Right ventricle myocardium superior (tissue), 1 donor: Measurements from ENCODE around the gene LHX2. TPM values are rescaled to one million over a fixed set of nuclear protein-coding genes. Genes with fewer than 3 reads are reported as not detected.

Source experiments
- ATAC-seq: fragments of 200-7000 bp; cut with Tn5 transposase; one replicate; pipeline ENCODE4 v1.9.1; 2020; ENCODE audit warnings: mild to moderate bottlenecking; ENCODE audit not compliant: poor library complexity
- DNase-seq: peaks from one replicate; pipeline ENCODE4 v3.0.0-alpha.2; 2020
- intact Hi-C: fragments of 100-400 bp; cut with DNase I; formaldehyde crosslinking; loops from one replicate; pipeline ENCODE4 v1.11.2; 2022
- total RNA-seq: library from RNA; stranded (reverse); fragmentation: NEBNext Ultra II Directional; extraction: Animal tissue kit (Norgen Biotek cat#: 25700); gene quantifications from one replicate; pipeline ENCODE4 v1.2.1, GENCODE V29; 2021
- donor health status: DM: no; HTN: yes; CAD: no; lungs with severe emphysema.

The LHX2 gene
- total RNA-seq, 1 donor from 2014 or later, result not detected

DNA sequence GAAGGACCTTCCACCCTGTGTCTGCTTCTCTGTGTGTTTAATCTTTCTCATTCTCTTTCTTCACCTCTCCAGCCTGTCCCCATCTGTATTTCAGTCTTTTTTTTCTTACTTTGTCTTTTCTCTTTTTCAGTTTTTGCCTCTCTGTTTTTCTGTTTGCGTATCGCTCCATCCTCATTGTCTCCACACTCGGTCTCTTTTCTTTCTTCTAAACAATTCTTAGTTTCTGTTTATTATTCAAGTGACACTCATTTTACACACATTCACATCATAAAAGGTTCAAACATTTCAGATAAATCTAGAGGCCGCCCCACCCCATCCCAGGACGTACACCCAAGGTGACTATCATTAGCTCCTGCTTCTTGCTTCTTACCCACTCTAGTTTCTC is 9.8 kb downstream of the LHX2 start:
- ATAC-seq, result no peak
- intact Hi-C loops, result no loop called here

DNA sequence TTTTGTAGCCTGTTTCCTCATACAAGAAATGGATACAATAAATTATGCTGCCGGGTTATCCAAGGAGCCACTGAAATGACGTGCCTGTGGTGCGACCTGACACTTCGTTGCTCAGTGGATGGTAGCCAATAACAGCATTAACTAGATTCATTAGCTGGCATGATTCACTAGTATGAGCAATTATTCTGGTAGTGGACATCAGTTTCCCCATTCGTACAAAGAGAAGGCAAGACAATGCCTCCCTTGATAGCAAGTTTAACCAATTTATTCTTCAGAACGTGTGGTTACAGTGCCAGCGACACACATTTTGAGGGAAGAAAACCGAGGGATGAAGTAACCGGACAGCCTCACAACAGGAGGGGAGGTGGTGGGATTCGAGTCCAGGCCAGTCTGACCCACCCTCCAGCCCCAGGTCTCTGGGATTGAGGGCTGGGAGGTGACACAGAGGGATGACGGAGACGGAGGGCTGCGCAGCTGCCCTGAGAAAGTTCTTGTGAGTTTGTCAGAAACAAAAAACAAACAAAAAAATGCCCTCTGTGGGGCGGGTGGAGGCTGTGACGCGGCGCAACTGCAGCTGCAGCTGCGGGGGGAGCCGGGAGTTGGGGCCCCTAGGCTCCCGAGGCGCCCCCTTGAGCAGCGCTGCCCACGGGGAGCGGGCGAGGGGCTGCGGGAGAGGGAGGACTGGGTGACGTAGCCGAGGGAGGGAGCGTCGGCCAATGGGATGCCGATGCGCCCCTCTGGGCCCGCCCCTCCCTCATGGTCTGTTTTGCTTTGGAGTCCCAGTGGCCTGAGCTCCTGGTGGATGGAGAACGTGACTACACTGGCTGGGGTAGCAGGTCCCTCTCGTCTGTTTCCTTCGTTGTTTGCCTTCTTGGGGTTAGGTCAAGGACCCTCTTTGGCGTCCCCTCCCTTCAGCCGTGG is 10.9 kb downstream of the LHX2 start:
- intact Hi-C loops, result no loop called here
- ATAC-seq (no peak), DNase-seq (no peak)

More for the DNA sequence above, 9.8 kb downstream of the LHX2 start:
- no peak for DNase-seq

DNA sequence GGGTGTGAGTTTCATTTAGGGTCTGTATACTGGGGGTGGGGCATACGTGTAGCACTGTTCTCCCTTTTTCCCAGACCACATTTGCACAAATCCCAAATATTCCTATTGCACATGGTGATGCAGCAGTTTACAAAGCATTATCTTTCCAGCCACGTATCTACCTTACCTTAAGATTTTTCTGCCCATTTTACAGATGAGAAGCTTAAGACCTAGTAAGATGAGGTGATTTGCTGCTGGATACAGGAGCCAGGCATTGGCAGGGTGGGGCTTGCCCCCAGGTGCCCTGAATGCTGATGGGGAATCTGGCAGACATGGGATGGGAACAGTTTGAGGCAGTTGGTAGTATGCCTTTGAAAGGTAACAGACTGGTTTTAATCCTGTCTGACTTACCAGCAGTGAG is 12.5 kb downstream of the LHX2 start:
- ATAC-seq (no peak), DNase-seq (no peak)
- intact Hi-C loops, result no loop called here

DNA sequence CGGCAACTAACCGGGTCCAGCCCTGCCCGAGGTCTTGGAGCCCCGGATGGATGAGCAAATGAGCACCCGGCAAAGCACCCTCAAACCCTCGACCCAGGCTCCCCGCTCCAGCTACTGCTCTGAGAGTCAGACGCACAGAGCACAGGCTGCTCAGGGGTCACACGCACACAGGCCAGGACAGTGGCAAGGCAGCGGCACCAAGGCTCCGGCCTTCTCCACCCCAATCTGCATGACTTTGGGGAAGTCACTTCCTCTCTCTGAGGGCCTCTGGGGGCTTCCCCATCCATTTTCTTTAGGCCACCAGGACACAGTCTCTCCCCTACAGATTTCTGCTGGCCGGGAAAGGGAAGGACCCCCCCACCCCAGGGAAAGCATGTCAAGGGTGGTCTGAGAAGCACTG is 18.0 kb downstream of the LHX2 start:
- intact Hi-C loops, result loop anchor here (10.0 kb wide), 1 partner anchor 305 kb away; no protein-coding TSS in a partner anchor
- ATAC-seq, result no peak
- no peak for DNase-seq

DNA sequence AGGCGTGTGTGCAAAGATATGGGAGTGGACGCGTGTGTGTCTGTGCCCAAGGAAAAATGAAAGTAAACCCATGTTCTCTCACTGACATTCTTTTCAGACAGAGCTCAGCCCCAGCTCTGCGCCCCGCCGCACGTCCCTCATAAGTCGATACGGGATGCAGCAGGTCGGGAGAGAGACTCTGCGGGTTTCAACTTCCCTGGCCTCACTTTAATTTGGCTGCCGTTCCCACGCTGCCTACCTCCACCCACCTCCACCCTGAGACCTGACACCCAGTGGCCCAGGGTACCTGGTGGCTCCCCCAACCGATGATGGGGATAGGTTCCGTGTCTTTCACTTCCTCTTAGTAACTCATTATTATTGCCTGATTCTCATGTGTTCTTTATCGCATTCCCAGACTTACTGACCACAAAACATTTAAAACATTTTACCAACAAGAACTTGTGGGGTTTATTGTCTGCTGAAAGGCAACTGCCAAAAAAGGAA is 19.4 kb downstream of the LHX2 start:
- intact Hi-C loops, result loop anchor here (10.0 kb wide), 1 partner anchor 306 kb away; no protein-coding TSS in a partner anchor
- DNase-seq (no peak), ATAC-seq (no peak)

DNA sequence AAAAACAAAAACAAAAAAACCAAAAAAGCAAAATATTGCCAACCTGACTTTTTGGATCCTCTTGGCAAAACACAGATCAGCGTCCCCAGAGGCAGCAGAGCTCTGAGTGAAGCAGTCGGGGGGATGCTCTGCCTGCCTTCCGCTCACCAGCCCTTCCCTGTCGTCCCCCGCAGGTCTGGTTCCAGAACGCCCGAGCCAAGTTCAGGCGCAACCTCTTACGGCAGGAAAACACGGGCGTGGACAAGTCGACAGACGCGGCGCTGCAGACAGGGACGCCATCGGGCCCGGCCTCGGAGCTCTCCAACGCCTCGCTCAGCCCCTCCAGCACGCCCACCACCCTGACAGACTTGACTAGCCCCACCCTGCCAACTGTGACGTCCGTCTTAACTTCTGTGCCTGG is 20.7 kb downstream of the LHX2 start:
- no peak for ATAC-seq
- intact Hi-C loops, result loop anchor here (10.0 kb wide), 1 partner anchor 307 kb away; no protein-coding TSS in a partner anchor
- DNase-seq, result no peak

DNA sequence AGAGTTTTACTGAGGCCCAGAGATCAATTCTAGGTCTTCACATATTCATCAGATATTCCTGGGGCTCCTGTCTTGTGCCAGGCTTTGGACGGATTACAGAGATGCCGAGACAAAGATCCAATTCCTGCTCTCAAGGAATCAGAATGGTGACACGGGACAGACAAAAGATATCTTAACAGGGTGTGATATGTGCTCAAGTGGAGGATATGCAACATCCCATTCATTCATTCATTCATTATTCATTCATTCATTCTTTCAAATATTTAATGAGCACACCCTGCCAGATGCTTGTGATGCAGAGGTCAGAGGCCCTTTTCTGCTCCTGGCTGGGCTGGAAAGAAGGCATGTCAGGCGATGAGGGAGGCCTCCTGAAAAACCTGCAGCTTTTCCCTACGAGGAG is 21.8 kb downstream of the LHX2 start:
- intact Hi-C loops, result loop anchor here (10.0 kb wide), 1 partner anchor 309 kb away; no protein-coding TSS in a partner anchor
- ATAC-seq (no peak), DNase-seq (no peak)

DNA sequence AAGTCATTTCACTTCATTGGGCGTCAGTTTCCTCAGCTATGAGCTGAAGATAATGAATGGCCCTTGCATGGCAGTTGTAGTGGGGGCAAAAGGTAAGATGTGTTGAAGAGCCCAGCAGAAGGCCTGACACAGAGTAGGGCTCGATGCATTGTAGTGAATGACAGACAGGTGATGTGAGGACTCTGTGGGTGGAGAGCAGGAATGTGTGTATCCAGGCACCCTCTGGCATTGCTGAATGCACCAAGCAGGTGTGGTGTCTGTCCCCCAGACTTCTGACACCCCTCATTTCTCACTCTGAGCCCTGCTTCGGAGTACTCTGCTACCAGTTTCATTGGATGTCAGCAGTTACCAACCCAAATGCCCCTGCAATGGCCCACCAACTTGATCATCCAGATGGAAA is 22.4 kb downstream of the LHX2 start:
- no peak for ATAC-seq
- DNase-seq, result no peak
- intact Hi-C loops, result loop anchor here (10.0 kb wide), 1 partner anchor 309 kb away; no protein-coding TSS in a partner anchor

DNA sequence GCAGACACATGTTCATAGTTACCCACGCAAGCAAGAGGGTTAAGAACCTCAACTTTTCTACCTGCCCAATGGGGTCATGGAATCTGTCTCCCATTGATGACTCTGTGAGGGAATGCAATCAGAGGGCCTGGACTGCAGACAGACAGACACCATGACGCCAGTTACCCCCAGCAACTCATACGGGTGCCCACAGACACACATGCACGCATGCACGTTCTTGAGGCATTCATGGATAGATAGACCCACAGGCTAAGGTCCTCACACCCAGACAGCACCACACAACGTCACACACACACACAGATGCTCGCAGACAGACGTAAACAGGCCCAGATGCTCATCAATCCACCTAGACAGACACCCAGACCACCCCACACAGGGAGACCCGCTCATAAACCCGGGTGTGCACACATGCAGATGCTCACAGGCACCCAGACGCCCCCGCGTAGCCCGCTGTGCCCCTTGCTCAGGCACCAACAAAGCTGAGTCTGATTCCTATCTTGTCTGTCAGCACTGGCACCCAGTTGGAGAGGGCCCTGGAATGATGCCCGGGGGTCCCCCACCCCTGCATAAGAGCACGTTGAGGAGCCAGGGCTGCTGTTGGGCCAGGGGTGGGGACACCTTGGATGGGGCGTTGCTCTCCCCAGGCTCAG is 23.6 kb downstream of the LHX2 start:
- intact Hi-C loops, result loop anchor here (10.0 kb wide), 1 partner anchor 310 kb away; no protein-coding TSS in a partner anchor
- DNase-seq (no peak), ATAC-seq (no peak)

DNA sequence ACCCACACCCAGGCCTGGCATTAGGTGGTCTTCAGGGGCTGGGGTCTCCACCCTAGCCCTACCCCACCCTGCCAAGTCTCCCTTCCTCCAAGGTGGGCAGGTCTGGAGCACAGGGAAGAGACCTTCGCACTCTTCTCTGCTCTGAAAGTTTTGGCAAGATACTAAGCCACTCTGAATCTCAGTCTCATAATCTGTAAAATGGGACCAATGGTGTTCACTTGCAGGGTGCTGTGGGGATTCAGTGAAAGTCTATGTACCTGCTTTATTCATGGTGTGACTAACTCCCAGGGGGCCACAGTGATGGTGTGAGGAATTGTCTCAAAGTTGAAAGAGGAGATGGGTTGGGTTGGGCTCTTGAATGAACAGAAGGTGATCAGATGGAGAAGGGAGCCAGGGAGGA is 25.0 kb downstream of the LHX2 start:
- DNase-seq (no peak), ATAC-seq (no peak)
- intact Hi-C loops, result loop anchor here (10.0 kb wide), 1 partner anchor 312 kb away; no protein-coding TSS in a partner anchor

DNA sequence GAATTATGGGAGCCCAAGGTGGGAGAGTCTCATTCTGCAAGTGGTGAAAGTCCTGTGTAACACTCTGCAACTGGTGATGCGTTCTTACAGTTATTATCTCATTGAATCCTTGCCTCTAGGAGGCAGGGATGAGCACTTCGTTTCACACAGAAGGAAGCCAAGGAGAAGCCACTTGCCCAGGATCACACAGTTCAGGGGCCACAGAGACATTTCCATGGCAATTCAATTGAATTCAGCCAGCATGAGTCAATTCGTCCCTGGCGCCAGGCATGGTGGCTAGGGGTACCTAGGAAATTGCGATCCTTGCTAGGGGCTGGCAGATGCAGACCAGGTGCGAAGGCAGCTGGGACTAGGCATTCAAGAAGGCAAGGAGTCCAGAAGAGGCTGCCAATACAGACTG is 26.2 kb downstream of the LHX2 start:
- ATAC-seq, result no peak
- intact Hi-C loops, result loop anchor here (10.0 kb wide), 1 partner anchor 313 kb away; no protein-coding TSS in a partner anchor

DNA sequence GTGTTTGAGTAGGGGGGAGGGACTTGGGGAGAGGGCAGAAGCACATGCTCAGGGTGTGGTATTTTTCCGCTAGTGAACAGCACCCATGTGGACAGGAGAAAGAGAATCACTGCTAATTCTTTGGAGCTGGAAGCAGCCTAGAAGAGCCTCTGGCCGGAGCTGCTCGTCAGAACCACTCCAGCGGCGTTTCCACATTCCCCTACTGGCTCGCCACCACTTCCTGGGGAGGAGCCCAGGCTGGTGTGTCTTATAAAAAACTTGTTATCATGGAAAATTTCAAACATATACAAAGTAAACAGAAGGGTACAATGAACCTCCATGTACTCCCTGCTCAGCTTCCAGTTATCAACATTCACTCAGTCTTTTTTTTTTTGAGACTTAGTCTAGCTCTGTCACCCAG is 26.7 kb downstream of the LHX2 start:
- DNase-seq, result no peak
- intact Hi-C loops, result loop anchor here (10.0 kb wide), 1 partner anchor 313 kb away; no protein-coding TSS in a partner anchor
- ATAC-seq, result no peak

More for the DNA sequence above, 26.2 kb downstream of the LHX2 start:
- DNase-seq, result no peak

DNA sequence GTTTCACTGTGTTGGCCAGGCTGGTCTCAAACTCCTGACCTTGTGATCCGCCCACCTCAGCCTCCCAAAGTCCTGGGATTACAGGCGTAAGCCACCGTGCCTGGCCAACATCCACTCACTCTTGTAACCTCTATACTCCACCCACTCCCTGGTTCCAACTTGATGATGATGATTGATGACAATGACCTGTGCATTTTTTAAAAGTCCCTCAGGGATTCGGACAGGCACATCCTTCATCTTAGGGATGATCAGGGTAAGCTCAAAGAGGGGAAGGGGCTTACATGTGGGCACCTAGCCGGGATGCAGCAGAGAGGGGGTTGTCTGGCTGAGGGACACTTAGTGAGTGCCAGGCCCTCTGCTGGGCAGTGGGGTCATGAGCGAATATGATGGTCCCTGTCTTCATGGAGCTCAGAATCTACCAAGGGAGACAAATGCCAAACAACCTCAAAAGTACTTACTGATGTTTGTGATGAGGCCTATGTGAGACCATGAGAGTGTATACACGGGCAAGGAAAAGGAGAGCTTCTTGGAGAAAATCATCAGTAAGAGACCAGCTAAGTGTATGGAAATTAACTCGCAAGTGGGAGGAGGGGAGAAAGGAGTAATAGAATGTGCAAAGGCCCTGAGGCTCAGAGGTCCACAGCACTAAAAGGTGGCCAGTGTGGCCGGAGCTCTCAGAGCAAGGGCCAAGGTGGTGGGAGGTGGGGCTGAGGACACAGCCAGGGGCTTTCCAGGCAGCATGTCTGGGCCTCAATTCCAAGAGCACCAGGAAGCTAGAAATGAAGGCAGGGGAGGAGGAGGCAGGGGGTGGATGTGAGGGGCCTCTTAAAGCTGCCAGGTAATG is 27.4 kb downstream of the LHX2 start:
- no peak for DNase-seq
- intact Hi-C loops, result loop anchor here (10.0 kb wide), 1 partner anchor 314 kb away; no protein-coding TSS in a partner anchor
- no peak for ATAC-seq

DNA sequence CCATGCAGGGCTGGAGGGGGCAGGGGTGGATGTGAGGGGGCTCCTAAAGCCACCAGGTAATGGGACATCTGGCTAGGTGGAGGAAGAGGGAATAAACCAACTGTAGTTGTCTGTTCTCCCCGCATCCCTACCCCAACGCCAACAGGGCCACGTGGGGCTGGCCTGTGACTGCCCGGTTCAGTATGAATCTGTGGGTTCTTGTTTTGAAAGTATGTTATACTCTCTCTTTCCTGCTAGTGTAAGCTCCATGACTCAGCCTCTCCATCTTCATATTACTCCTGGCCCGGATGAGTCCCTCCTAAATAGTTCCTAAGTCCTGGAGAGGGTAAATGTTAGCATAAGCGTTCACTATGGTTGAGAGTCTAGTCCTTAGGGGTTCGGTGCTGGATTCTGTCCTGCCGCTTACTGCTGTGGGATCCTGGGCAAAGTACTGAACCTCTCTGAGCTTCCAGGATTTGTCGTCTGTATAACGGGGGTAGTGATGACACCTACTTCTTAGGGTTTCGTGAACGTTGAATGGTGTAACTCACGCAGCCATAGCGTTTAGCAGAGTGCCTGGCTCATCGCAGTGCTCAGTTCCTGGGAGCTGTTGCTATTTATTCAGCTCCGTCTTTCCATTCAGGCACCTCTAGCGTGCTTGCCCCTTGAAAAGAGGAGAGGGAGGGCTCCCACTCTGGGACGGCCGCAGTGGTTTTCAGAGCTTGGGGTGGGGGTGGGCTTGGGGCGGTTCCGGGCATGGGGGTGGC is 28.8 kb downstream of the LHX2 start:
- DNase-seq, result no peak
- no peak for ATAC-seq
- intact Hi-C loops, result loop anchor here (5.0 to 10.0 kb wide), 2 partner anchors 498 to 636 kb away; no protein-coding TSS in a partner anchor

DNA sequence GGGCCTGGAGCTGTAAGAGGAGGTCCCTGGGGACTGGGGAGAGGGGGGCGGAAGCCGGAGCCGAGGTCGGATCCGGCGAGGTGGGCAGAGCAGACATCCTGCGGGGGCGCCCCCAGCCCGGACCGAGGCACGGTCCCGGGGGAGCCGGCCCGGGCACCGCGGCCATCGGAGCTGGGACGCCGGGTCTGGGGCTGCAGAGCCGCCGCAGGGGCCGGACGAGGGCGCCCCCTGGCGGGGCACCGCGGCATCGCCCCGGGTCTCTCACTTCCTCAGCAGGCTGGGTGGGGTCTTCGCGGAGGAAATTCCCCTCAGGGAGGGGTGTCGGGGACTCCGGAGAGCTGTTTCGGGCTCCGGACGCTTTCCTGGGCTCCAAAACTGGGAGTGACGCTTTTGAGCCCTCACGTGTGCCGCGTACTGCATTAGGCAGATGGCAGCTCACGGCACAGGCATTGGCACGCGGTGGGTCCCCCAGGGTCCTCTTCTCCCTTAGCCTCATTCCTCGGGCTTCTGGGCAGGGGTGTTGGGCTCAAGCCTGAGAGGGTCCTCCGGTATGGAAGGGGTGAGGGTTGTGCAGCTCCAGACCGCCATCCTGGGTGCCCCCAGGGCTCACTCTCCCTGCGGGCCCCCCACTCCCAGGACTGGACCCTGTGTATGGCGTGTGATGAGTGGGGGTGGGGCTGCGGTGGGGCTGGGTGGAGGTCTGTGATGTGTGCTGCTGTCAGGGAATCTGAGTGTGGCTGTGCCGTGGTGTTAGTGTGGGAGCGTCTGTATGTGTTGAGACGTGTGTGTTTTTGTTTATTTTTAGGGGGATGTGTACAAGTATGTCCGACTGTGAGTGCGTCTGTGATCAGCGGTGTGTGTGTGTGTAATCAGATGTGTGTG is 29.6 kb downstream of the LHX2 start:
- intact Hi-C loops, result loop anchor here (5.0 to 10.0 kb wide), 2 partner anchors 499 to 636 kb away; no protein-coding TSS in a partner anchor
- ATAC-seq (peak; percentile 73), DNase-seq (peak; percentile 79)

DNA sequence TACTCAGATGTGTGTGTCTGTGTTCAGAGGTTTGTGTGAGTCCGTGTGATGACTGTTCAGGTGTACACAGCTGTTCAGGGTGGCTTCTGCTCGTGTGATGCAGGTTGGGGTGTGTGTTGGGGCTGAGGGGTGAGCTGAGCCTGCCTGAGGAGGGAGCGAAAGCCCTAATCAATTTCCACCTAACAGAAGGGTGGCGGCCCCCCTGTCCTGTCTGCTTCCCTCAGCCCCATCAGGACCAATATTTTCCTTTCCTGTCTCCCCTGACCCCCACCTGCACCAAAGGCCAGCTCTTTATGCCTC is 30.2 kb downstream of the LHX2 start:
- DNase-seq, result no peak
- ATAC-seq, result no peak
- intact Hi-C loops, result loop anchor here (5.0 to 10.0 kb wide), 2 partner anchors 499 to 637 kb away; no protein-coding TSS in a partner anchor
